Duodenal mucosa (tissue), 2 donors: ENCODE measurements around the gene PPP2R2D.

ENCODE experiments used
- H3K27ac ChIP-seq: one replicate; pipeline ENCODE4 v1.7.0; 2013; ENCODE audit warnings: low read depth, low read length
- H3K27me3 ChIP-seq, 2 donors: one replicate each; pipeline ENCODE4 v1.7.0; 2013; ENCODE audit warnings: low read length in 2 of 2, control low read depth in 1 of 2; ENCODE audit not compliant: insufficient read depth in 2 of 2, control insufficient read depth in 1 of 2
- H3K36me3 ChIP-seq, 2 donors: one replicate each; pipeline ENCODE4 v1.7.0; 2013; ENCODE audit warnings: low read length in 2 of 2, control low read depth in 1 of 2; ENCODE audit not compliant: insufficient read depth in 2 of 2, control insufficient read depth in 1 of 2
- H3K4me1 ChIP-seq, 2 donors: one replicate each; pipeline ENCODE4 v1.7.0; 2013; ENCODE audit warnings: low read length in 2 of 2, control low read depth in 1 of 2; ENCODE audit not compliant: insufficient read depth in 2 of 2, control insufficient read depth in 1 of 2
- H3K4me3 ChIP-seq, 2 donors: one replicate each; pipeline ENCODE4 v1.7.0; 2013; ENCODE audit warnings: low read length in 2 of 2, low read depth in 1 of 2
- H3K9ac ChIP-seq, 2 donors: one replicate each; pipeline ENCODE4 v1.7.0; 2013; ENCODE audit warnings: low read length in 2 of 2, low read depth in 1 of 2
- H3K9me3 ChIP-seq, 2 donors: one replicate each; pipeline ENCODE4 v1.7.0; 2013; ENCODE audit warnings: low read length in 2 of 2, control low read depth in 1 of 2; ENCODE audit not compliant: control insufficient read depth in 1 of 2

PPP2R2D gene

GRCh38 chr10:131928248-131929095 is 27.7 kb downstream of the PPP2R2D start:
- no peak overlapping the region for H3K4me3 ChIP-seq
- H3K9ac ChIP-seq: no peak overlapping the region
- H3K36me3 ChIP-seq: peaks cover 4 to 5% of the 10 kb centered on the region in 2 donors
- H3K27me3 ChIP-seq: no peaks in the 10 kb centered on the region
- no peak overlapping the region for H3K27ac ChIP-seq
- H3K4me1 ChIP-seq: peaks cover 20 to 26% of the 10 kb centered on the region in 2 donors
- peaks cover 0 to 5% of the 10 kb centered on the region in 2 donors for H3K9me3 ChIP-seq

- Histone ChIP-seq H3K27me3 (no peaks in the 10 kb centered on the region), H3K9ac (no peak overlapping the region), H3K4me1 (peaks cover 20 to 27% of the 10 kb centered on the region in 2 donors), H3K27ac (no peak overlapping the region), H3K36me3 (peaks cover 4 to 5% of the 10 kb centered on the region in 2 donors), H3K9me3 (peaks cover 0 to 5% of the 10 kb centered on the region in 2 donors), H3K4me3 (no peak overlapping the region)
These were observed 28.5 kb downstream of the PPP2R2D start for GRCh38 chr10:131929122-131929845.

- no peak overlapping the region for H3K9ac ChIP-seq
- H3K36me3 ChIP-seq: peaks cover 4 to 12% of the 10 kb centered on the region in 2 donors
- no peaks in the 10 kb centered on the region for H3K27me3 ChIP-seq
- peaks cover 20 to 27% of the 10 kb centered on the region in 2 donors for H3K4me1 ChIP-seq
- H3K27ac ChIP-seq: no peak overlapping the region
- H3K9me3 ChIP-seq: peaks cover 0 to 2% of the 10 kb centered on the region in 2 donors
- H3K4me3 ChIP-seq: no peak overlapping the region
These were observed 29.3 kb downstream of the PPP2R2D start for GRCh38 chr10:131930150-131930549.

GRCh38 chr10:131930586-131931330 is 29.9 kb downstream of the PPP2R2D start:
- Histone ChIP-seq H3K9me3 (no peaks in the 10 kb centered on the region), H3K9ac (no peak overlapping the region), H3K4me3 (no peak overlapping the region), H3K27ac (no peak overlapping the region), H3K4me1 (peaks cover 20 to 27% of the 10 kb centered on the region in 2 donors), H3K36me3 (peaks cover 4 to 13% of the 10 kb centered on the region in 2 donors), H3K27me3 (no peaks in the 10 kb centered on the region)

GRCh38 chr10:131931981-131932380 is 31.2 kb downstream of the PPP2R2D start:
- H3K4me3 ChIP-seq: no peak overlapping the region
- no peak overlapping the region for H3K9ac ChIP-seq
- H3K4me1 ChIP-seq: peaks cover 20 to 27% of the 10 kb centered on the region in 2 donors
- no peaks in the 10 kb centered on the region for H3K9me3 ChIP-seq
- no peak overlapping the region for H3K27ac ChIP-seq
- peaks cover 8 to 12% of the 10 kb centered on the region in 2 donors for H3K36me3 ChIP-seq
- no peaks in the 10 kb centered on the region for H3K27me3 ChIP-seq

GRCh38 chr10:131933016-131933695 is 32.3 kb downstream of the PPP2R2D start:
- Histone ChIP-seq H3K9me3 (no peaks in the 10 kb centered on the region), H3K4me3 (no peak overlapping the region), H3K36me3 (peaks cover 12 to 24% of the 10 kb centered on the region in 2 donors), H3K27ac (no peak overlapping the region), H3K9ac (no peak overlapping the region), H3K27me3 (no peaks in the 10 kb centered on the region), H3K4me1 (peaks cover 14 to 20% of the 10 kb centered on the region in 2 donors)

- H3K4me3 ChIP-seq: no peak overlapping the region
- H3K27me3 ChIP-seq: no peaks in the 10 kb centered on the region
- H3K4me1 ChIP-seq: peaks cover 14 to 20% of the 10 kb centered on the region in 2 donors
- H3K9ac ChIP-seq: no peak overlapping the region
- peaks cover 16 to 29% of the 10 kb centered on the region in 2 donors for H3K36me3 ChIP-seq
- H3K27ac ChIP-seq: no peak overlapping the region
- H3K9me3 ChIP-seq: no peaks in the 10 kb centered on the region
These were observed 32.9 kb downstream of the PPP2R2D start for GRCh38 chr10:131933696-131934086.

- Histone ChIP-seq H3K9ac (no peak overlapping the region), H3K27ac (no peak overlapping the region), H3K4me1 (peaks cover 14 to 20% of the 10 kb centered on the region in 2 donors), H3K4me3 (no peak overlapping the region), H3K27me3 (no peaks in the 10 kb centered on the region), H3K9me3 (no peaks in the 10 kb centered on the region), H3K36me3 (peaks cover 14 to 35% of the 10 kb centered on the region in 2 donors)
These were observed 34.0 kb downstream of the PPP2R2D start for GRCh38 chr10:131934769-131935168.

GRCh38 chr10:131935260-131935659 is 34.5 kb downstream of the PPP2R2D start:
- H3K27me3 ChIP-seq: no peaks in the 10 kb centered on the region
- H3K4me1 ChIP-seq: peaks cover 14 to 20% of the 10 kb centered on the region in 2 donors
- H3K4me3 ChIP-seq: no peak overlapping the region
- no peak overlapping the region for H3K27ac ChIP-seq
- H3K9me3 ChIP-seq: no peaks in the 10 kb centered on the region
- H3K36me3 ChIP-seq: peaks cover 18 to 35% of the 10 kb centered on the region in 2 donors
- no peak overlapping the region for H3K9ac ChIP-seq
